HG03159 (cell line): Measurements from ENCODE around the gene NAALADL2.
"Not testable (repeated sequence)": the region's sequence is repeated elsewhere in the genome, so short reads cannot be mapped to it uniquely, and the experiment has no call there.

ENCODE experiments used
- ATAC-seq: cut with Tn5 transposase; IDR thresholded peaks from one replicate; pipeline ENCODE4 v1.9.1; 2021; ENCODE audit warnings: mild to moderate bottlenecking, moderate library complexity; ENCODE audit not compliant: unreplicated experiment

NAALADL2 gene

GRCh38 chr3:175528693-175529092, 669.6 kb downstream of the NAALADL2 start:
- not testable (repeated sequence) for ATAC-seq

DNA sequence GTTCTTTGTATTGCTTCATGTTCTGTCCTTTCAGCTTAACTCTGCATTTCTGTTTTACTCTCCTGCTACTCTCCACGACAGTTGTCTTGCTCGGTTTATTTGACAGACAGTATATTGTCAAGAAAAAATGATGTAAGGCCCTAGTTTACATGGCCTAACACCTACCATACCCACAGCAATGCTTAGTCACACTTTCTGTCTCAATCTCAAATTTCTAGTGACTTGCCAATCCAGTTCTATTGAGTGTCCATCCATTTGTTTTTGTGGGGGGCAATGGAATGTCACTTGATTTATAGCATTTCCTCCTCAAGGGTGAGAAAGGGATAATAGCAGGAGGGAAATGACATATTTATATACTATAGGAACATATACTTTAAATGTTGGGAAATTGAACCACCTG, 676.2 kb downstream of the NAALADL2 start:
- no peak for ATAC-seq

DNA sequence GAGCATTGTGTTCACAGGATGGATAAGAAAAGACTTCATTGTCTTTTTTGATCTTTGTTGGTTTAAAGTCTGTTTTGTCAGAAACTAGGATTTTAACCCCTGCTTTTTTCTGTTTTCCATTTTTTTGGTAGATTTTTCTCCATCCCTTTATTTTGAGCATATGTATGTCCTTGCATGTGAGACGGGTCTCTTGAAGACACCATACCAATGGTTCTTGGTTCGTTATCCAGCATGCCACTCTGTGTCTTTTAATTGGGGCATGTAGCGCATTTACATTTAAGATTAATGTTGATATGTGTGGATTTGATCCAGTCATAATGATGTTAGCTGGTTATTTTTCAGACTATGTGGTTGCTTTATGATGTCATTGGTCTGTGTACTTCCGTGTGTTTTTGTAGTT, 687.0 kb downstream of the NAALADL2 start:
- no peak for ATAC-seq

DNA sequence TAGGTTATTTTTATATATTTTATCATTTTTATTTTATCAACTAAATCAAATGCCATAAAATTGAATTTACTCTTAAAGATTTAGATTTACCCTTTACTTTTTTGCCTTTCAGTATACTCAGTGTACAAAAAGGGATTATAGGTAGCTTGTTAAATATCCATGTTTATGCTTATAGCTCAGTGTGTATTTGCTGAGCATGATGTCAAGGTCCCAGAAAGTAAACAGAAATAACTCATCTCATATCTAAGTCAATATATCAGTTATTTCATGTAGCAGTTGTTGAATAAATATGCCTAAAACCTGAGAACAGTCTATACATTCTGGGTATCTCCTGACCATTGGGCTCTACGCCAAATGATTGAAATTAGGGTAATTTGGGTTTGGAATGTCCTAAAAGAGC, 693.8 kb downstream of the NAALADL2 start:
- ATAC-seq = no peak

- no peak for ATAC-seq
These were observed 695.7 kb downstream of the NAALADL2 start for GRCh38 chr3:175554801-175555200.

DNA sequence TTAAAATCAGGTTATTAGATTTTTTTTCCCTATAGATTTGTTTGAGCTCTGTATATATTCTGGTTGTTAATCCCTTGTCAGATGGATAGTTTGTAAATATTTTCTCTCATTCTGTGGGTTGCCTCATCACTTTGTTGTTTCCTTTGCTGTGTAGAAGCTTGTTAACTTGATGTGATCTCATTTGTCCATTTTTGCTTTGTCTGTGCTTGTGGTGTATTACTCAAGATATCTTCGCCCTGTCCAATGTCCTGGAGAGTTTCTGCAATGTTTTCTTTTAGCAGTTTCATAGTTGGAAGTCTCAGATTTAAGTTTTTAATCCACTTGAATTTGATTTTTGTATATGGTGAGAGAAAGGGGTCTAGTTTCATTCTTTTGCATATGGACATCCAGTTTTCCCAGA, 699.1 kb downstream of the NAALADL2 start:
- ATAC-seq = no peak

DNA sequence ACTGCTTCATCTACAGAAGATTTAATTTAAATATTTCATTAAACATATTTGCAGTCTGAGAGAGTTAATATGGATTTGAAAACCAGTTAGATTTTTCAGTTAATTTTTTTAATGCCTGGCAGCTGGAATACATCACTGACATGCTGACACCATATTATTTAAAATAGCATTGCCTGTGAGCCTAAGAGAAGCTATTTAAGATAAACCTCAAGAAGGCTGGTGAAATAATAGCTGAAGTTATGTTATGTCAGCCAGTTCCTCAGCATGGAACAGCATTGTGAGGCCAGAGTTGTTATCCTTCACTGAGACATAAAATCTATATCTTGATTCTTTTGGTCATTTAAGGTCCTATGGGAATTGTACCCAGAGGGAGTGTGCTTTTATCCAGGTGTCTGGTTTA, 705.2 kb downstream of the NAALADL2 start:
- ATAC-seq = no peak

- no peak for ATAC-seq
These were observed 712.0 kb downstream of the NAALADL2 start for GRCh38 chr3:175571096-175571495.

DNA sequence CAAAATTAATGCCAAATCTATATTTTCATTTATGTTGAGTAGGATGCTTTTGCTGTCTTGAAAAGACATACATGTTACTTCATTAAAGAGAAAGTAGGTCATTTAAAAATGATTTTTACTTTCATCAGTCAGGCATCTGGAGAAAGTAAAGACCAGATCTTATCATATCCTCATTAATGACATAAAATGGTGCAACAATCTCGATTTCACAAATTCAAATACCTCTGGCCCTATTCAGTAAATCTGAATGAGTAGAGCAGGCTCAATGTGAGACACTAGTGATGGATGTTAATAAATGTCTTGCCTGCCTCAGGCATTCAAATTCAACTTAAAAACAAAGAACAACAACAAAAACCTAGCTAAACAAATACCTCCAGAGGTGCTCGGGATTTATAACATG, 714.1 kb downstream of the NAALADL2 start:
- ATAC-seq = no peak

- no peak for ATAC-seq
These were observed 721.2 kb downstream of the NAALADL2 start for GRCh38 chr3:175580318-175580717.

GRCh38 chr3:175585898-175586297, 726.8 kb downstream of the NAALADL2 start:
- no peak for ATAC-seq

- no peak for ATAC-seq
These were observed 731.6 kb downstream of the NAALADL2 start for GRCh38 chr3:175590745-175591144.

DNA sequence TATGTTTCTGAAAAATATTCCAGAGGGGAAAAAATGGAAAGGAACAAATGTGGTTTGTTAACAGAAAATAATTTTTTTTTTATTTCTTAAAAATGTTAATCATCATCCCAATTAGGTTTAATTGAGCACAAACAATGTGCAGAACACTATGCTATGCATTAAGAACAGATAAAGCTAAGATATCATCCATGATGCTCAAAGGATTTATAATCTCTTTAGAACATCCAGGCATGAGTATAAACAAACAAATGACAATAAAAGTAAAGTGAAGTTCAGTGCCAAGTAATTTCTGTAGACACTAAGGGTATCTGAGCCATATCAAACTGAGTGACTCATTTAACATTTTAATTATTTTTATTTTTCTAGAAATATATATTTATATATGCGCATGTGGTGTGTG, 732.2 kb downstream of the NAALADL2 start:
- no peak for ATAC-seq

DNA sequence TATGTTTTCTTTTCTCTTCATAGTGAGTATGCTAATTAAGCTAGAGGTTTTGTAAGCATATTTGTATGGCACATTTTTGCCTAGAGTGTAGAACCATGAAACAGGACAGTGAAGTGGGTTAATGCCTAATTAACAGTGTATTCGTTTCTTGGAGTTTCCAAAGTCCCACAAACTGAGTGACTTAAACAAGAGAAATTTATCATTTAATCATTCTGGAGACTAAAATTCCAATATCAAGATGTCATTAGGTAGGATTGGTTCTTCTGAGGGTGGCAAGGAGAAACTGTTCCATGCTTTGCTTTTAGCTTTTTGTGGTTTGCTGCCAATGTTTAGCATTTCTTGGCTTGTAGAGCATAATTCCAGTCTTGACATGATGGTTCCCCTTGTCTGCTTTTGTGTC, 734.2 kb downstream of the NAALADL2 start:
- no peak for ATAC-seq

GRCh38 chr3:175598740-175599139, 739.6 kb downstream of the NAALADL2 start:
- ATAC-seq = no peak

- ATAC-seq = no peak
These were observed 742.4 kb downstream of the NAALADL2 start for GRCh38 chr3:175601521-175601920.

GRCh38 chr3:175605851-175606250, 746.7 kb downstream of the NAALADL2 start:
- ATAC-seq = no peak

- ATAC-seq = no peak
These were observed 747.6 kb downstream of the NAALADL2 start for GRCh38 chr3:175606650-175607318.

GRCh38 chr3:175608356-175608755, 749.2 kb downstream of the NAALADL2 start:
- ATAC-seq = no peak

GRCh38 chr3:175608911-175609310, 749.8 kb downstream of the NAALADL2 start:
- ATAC-seq = no peak

DNA sequence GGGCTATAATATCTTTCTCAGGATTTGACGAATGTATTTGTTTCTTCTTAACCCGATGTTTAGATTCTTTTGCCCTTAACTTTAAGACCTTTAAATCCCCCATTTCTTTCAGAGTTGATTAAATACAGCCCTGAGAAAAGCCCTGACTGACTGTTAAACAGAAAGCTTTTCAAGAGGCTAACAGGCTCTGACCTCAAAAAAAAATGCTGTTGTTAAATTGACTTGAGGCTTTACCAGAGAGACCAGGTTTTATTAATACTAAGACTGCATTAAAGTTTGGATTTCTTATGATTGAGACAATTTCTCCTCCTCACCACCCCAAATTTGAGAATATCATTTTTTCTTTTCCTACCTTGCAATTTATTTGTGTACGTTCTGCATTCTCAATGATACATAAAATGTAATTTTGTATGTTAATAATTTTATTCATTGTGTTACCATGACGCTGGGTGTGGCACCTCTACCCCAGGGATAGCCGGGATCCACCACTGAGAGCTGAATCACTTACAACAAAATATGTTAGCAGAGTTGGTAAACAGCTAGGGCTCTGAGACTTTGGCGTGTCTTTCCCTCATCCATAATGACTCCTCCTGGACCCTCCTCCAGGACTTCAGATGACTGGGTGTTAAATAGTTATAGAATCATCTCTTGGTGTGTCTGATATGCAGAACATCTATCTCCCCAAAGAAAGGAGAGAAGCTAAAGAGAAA, 753.5 kb downstream of the NAALADL2 start:
- no peak for ATAC-seq

DNA sequence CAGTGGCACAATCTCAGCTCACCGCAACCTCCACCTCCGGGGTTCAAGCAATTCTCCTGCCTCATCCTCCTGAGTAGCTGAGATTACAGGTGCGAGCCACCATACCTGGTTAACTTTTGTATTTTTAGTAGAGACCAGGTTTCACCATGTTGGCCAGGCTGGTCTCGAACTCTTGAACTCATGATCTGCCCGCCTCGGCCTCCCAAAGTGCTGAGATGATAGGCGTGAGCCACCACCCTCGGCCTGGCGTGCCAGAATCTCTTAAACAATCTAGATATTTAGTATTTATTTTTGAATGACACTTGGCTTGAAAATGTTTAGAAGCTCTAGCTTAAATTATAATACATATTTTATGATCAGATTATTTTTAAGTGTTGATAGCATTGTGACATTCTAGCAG, 755.0 kb downstream of the NAALADL2 start:
- ATAC-seq = not testable (repeated sequence)

DNA sequence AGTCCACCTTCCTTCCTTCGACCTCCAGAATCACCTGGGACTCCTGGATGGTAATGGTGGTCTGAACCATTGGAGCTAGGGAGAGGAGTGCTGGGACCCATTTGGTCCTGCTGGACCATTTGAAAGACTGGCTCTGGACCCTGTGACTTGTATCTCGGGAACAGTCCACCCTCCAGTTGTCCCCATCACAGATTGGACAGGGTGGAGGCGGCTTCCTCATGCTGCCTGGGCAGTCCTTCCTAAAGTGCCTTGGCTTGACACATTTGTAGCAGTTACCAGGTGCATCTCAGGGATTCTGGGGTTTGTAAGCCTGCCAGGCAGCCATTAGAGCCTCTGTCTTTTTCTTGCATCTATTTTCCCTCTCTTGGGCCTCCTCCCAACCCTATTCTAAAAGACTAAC, 758.1 kb downstream of the NAALADL2 start:
- ATAC-seq = no peak
